Esophagus muscularis mucosa (tissue), 3 donors: ENCODE measurements around the gene CSRNP3.

Experiments used
- CTCF ChIP-seq, 3 experiments: fragments of 200-600 bp in 2 of 3; fragments of 450-650 bp in 1 of 3; sonication (generic) in 2 of 3; IDR thresholded peaks; one replicate each; pipeline ENCODE4 v1.5.1; 2017 to 2019; ENCODE audit warnings: antibody characterized with exemption in 3 of 3, mild to moderate bottlenecking in 2 of 3, moderate library complexity in 1 of 3
- EP300 ChIP-seq: sonication (generic); formaldehyde crosslinking; IDR thresholded peaks from one replicate; pipeline ENCODE4 v1.6.1; 2017; ENCODE audit warnings: antibody characterized with exemption

- no peak for TF ChIP-seq CTCF (IDR thresholded peaks at IDR 0.05)
- TF ChIP-seq EP300 = no peak
Observed at GRCh38 chr2:165547900-165548299, 78.4 kb downstream of the CSRNP3 start.
